Measurements from ENCODE around the gene EXOG.

EXOG gene

GRCh38 chr3:38476157-38476756 is 19.9 kb upstream of the EXOG start:
- H3K36me3 ChIP-seq (ENCODE audit: insufficient read depth, low read length), result peaks cover 5% of the 10 kb centered on the region
- H3K4me2 ChIP-seq (ENCODE audit: low read length), result no peak overlapping the region
- H3K4me3 ChIP-seq (ENCODE audit: low read length), result no peak overlapping the region
- H3K4me1 ChIP-seq (ENCODE audit: control insufficient read depth, insufficient read depth, low read length), result no peaks in the 10 kb centered on the region
- no peaks in the 10 kb centered on the region for H3K9me3 ChIP-seq (replicated peaks; ENCODE audit: low read length)
- no peak overlapping the region for H3K9ac ChIP-seq (ENCODE audit: low read depth, low read length)
- no peaks in the 10 kb centered on the region for H3K27me3 ChIP-seq (ENCODE audit: control insufficient read depth, insufficient read depth, low read length)

GRCh38 chr3:38477057-38477820 is 18.9 kb upstream of the EXOG start:
- Histone ChIP-seq H3K4me1 (ENCODE audit: control insufficient read depth, insufficient read depth, low read length) (no peaks in the 10 kb centered on the region), H3K4me3 (ENCODE audit: low read length) (no peak overlapping the region), H3K4me2 (ENCODE audit: low read length) (no peak overlapping the region), H3K36me3 (ENCODE audit: insufficient read depth, low read length) (peaks cover 5% of the 10 kb centered on the region), H3K27me3 (ENCODE audit: control insufficient read depth, insufficient read depth, low read length) (no peaks in the 10 kb centered on the region), H3K9ac (ENCODE audit: low read depth, low read length) (no peak overlapping the region), H3K9me3 (replicated peaks; ENCODE audit: low read length) (no peaks in the 10 kb centered on the region)

- Histone ChIP-seq H3K4me2 (ENCODE audit: low read length) (no peak overlapping the region), H3K9ac (ENCODE audit: low read depth, low read length) (no peak overlapping the region), H3K27me3 (ENCODE audit: control insufficient read depth, insufficient read depth, low read length) (no peaks in the 10 kb centered on the region), H3K9me3 (replicated peaks; ENCODE audit: low read length) (no peaks in the 10 kb centered on the region), H3K4me1 (ENCODE audit: control insufficient read depth, insufficient read depth, low read length) (no peaks in the 10 kb centered on the region), H3K36me3 (ENCODE audit: insufficient read depth, low read length) (peaks cover 5% of the 10 kb centered on the region), H3K4me3 (ENCODE audit: low read length) (no peak overlapping the region)
These were observed 18.2 kb upstream of the EXOG start for GRCh38 chr3:38477839-38478450.

- Histone ChIP-seq H3K9ac (ENCODE audit: low read depth, low read length) (no peak overlapping the region), H3K4me1 (ENCODE audit: control insufficient read depth, insufficient read depth, low read length) (no peaks in the 10 kb centered on the region), H3K36me3 (ENCODE audit: insufficient read depth, low read length) (peaks cover 5% of the 10 kb centered on the region), H3K27me3 (ENCODE audit: control insufficient read depth, insufficient read depth, low read length) (no peaks in the 10 kb centered on the region), H3K9me3 (replicated peaks; ENCODE audit: low read length) (no peaks in the 10 kb centered on the region), H3K4me2 (ENCODE audit: low read length) (no peak overlapping the region), H3K4me3 (ENCODE audit: low read length) (no peak overlapping the region)
These were observed 17.2 kb upstream of the EXOG start for GRCh38 chr3:38478901-38479300.

- Histone ChIP-seq H3K27me3 (ENCODE audit: control insufficient read depth, insufficient read depth, low read length) (no peaks in the 10 kb centered on the region), H3K9me3 (replicated peaks; ENCODE audit: low read length) (no peaks in the 10 kb centered on the region), H3K4me1 (ENCODE audit: control insufficient read depth, insufficient read depth, low read length) (no peaks in the 10 kb centered on the region), H3K9ac (ENCODE audit: low read depth, low read length) (no peak overlapping the region), H3K4me3 (ENCODE audit: low read length) (no peak overlapping the region), H3K36me3 (ENCODE audit: insufficient read depth, low read length) (peaks cover 5% of the 10 kb centered on the region), H3K4me2 (ENCODE audit: low read length) (no peak overlapping the region)
These were observed 16.6 kb upstream of the EXOG start for GRCh38 chr3:38479431-38480092.

- Histone ChIP-seq H3K4me2 (ENCODE audit: low read length) (no peak overlapping the region), H3K4me3 (ENCODE audit: low read length) (no peak overlapping the region), H3K9me3 (replicated peaks; ENCODE audit: low read length) (no peaks in the 10 kb centered on the region), H3K9ac (ENCODE audit: low read depth, low read length) (no peak overlapping the region), H3K4me1 (ENCODE audit: control insufficient read depth, insufficient read depth, low read length) (no peaks in the 10 kb centered on the region), H3K36me3 (ENCODE audit: insufficient read depth, low read length) (peaks cover 5% of the 10 kb centered on the region), H3K27me3 (ENCODE audit: control insufficient read depth, insufficient read depth, low read length) (no peaks in the 10 kb centered on the region)
These were observed 16.1 kb upstream of the EXOG start for GRCh38 chr3:38480093-38480445.

GRCh38 chr3:38480930-38481329 is 15.2 kb upstream of the EXOG start:
- no peak overlapping the region for H3K4me2 ChIP-seq (ENCODE audit: low read length)
- no peaks in the 10 kb centered on the region for H3K9me3 ChIP-seq (replicated peaks; ENCODE audit: low read length)
- H3K4me1 ChIP-seq (ENCODE audit: control insufficient read depth, insufficient read depth, low read length), result no peaks in the 10 kb centered on the region
- H3K9ac ChIP-seq (ENCODE audit: low read depth, low read length), result no peak overlapping the region
- peaks cover 5% of the 10 kb centered on the region for H3K36me3 ChIP-seq (ENCODE audit: insufficient read depth, low read length)
- no peak overlapping the region for H3K4me3 ChIP-seq (ENCODE audit: low read length)
- no peaks in the 10 kb centered on the region for H3K27me3 ChIP-seq (ENCODE audit: control insufficient read depth, insufficient read depth, low read length)

GRCh38 chr3:38482951-38483350 is 13.2 kb upstream of the EXOG start:
- Histone ChIP-seq H3K4me1 (ENCODE audit: control insufficient read depth, insufficient read depth, low read length) (no peaks in the 10 kb centered on the region), H3K4me2 (ENCODE audit: low read length) (no peak overlapping the region), H3K9me3 (replicated peaks; ENCODE audit: low read length) (no peaks in the 10 kb centered on the region), H3K9ac (ENCODE audit: low read depth, low read length) (no peak overlapping the region), H3K36me3 (ENCODE audit: insufficient read depth, low read length) (peaks cover 5% of the 10 kb centered on the region), H3K27me3 (ENCODE audit: control insufficient read depth, insufficient read depth, low read length) (no peaks in the 10 kb centered on the region), H3K4me3 (ENCODE audit: low read length) (no peak overlapping the region)

GRCh38 chr3:38487323-38487722 is 8.8 kb upstream of the EXOG start:
- no peak overlapping the region for H3K9ac ChIP-seq (ENCODE audit: low read depth, low read length)
- no peaks in the 10 kb centered on the region for H3K36me3 ChIP-seq (ENCODE audit: insufficient read depth, low read length)
- H3K27me3 ChIP-seq (ENCODE audit: control insufficient read depth, insufficient read depth, low read length), result no peaks in the 10 kb centered on the region
- H3K4me2 ChIP-seq (ENCODE audit: low read length), result no peak overlapping the region
- H3K9me3 ChIP-seq (replicated peaks; ENCODE audit: low read length), result no peaks in the 10 kb centered on the region
- no peaks in the 10 kb centered on the region for H3K4me1 ChIP-seq (ENCODE audit: control insufficient read depth, insufficient read depth, low read length)
- H3K4me3 ChIP-seq (ENCODE audit: low read length), result no peak overlapping the region

GRCh38 chr3:38488949-38489348 is 7.2 kb upstream of the EXOG start:
- H3K27me3 ChIP-seq (ENCODE audit: control insufficient read depth, insufficient read depth, low read length), result no peaks in the 10 kb centered on the region
- H3K9ac ChIP-seq (ENCODE audit: low read depth, low read length), result no peak overlapping the region
- H3K4me1 ChIP-seq (ENCODE audit: control insufficient read depth, insufficient read depth, low read length), result peaks cover 7% of the 10 kb centered on the region
- no peak overlapping the region for H3K4me2 ChIP-seq (ENCODE audit: low read length)
- no peak overlapping the region for H3K4me3 ChIP-seq (ENCODE audit: low read length)
- no peaks in the 10 kb centered on the region for H3K9me3 ChIP-seq (replicated peaks; ENCODE audit: low read length)
- no peaks in the 10 kb centered on the region for H3K36me3 ChIP-seq (ENCODE audit: insufficient read depth, low read length)

- Histone ChIP-seq H3K4me2 (ENCODE audit: low read length) (no peak overlapping the region), H3K36me3 (ENCODE audit: insufficient read depth, low read length) (no peaks in the 10 kb centered on the region)
These were observed 6.4 kb upstream of the EXOG start for GRCh38 chr3:38489766-38490165.

More at GRCh38 chr3:38489766-38490165, 6.4 kb upstream of the EXOG start:
- H3K9ac ChIP-seq (ENCODE audit: low read depth, low read length), result no peak overlapping the region
- H3K4me3 ChIP-seq (ENCODE audit: low read length), result no peak overlapping the region
- H3K4me1 ChIP-seq (ENCODE audit: control insufficient read depth, insufficient read depth, low read length), result peaks cover 7% of the 10 kb centered on the region
- H3K27me3 ChIP-seq (ENCODE audit: control insufficient read depth, insufficient read depth, low read length), result no peaks in the 10 kb centered on the region
- no peaks in the 10 kb centered on the region for H3K9me3 ChIP-seq (replicated peaks; ENCODE audit: low read length)
